Measurements from ENCODE around the gene MED7.

Gene MED7

GRCh38 chr5:157162919-157163510, 20.4 kb upstream of the MED7 start:
- no peak for DNase-seq (ENCODE audit: low spot score)

- no peak for DNase-seq (ENCODE audit: low spot score)
These were observed 19.3 kb upstream of the MED7 start for GRCh38 chr5:157161996-157162395.

GRCh38 chr5:157160001-157160400, 17.3 kb upstream of the MED7 start:
- DNase-seq (ENCODE audit: low spot score) = no peak

- DNase-seq (ENCODE audit: low spot score) = no peak
These were observed 16.6 kb upstream of the MED7 start for GRCh38 chr5:157159209-157159751.

- no peak for DNase-seq (ENCODE audit: low spot score)
These were observed 14.7 kb upstream of the MED7 start for GRCh38 chr5:157157293-157157891.

- no peak for DNase-seq (ENCODE audit: low spot score)
These were observed 12.6 kb upstream of the MED7 start for GRCh38 chr5:157155297-157155696.

GRCh38 chr5:157150995-157151394, 8.3 kb upstream of the MED7 start:
- DNase-seq (ENCODE audit: low spot score) = no peak

GRCh38 chr5:157148734-157149615, 6.3 kb upstream of the MED7 start:
- peak; percentile 62 for DNase-seq (ENCODE audit: low spot score)

GRCh38 chr5:157143127-157143971, 684 bp upstream of the MED7 start:
- peak; percentile 42 for DNase-seq (ENCODE audit: low spot score)

- DNase-seq (ENCODE audit: low spot score) = no peak
These were observed 5.0 kb downstream of the MED7 start for GRCh38 chr5:157137691-157138090.

- no peak for DNase-seq (ENCODE audit: low spot score)
These were observed 10.4 kb downstream of the MED7 start for GRCh38 chr5:157132281-157132612.

GRCh38 chr5:157130925-157131324, 11.7 kb downstream of the MED7 start:
- DNase-seq (ENCODE audit: low spot score) = no peak

- DNase-seq (ENCODE audit: low spot score) = no peak
These were observed 21.0 kb downstream of the MED7 start for GRCh38 chr5:157121709-157122108.

- DNase-seq (ENCODE audit: low spot score) = no peak
These were observed 22.6 kb downstream of the MED7 start for GRCh38 chr5:157120102-157120501.

- DNase-seq (ENCODE audit: low spot score) = no peak
These were observed 26.1 kb downstream of the MED7 start for GRCh38 chr5:157116483-157116954.

GRCh38 chr5:157115502-157115901, 27.2 kb downstream of the MED7 start:
- DNase-seq (ENCODE audit: low spot score) = no peak

- no peak for DNase-seq (ENCODE audit: low spot score)
These were observed 27.7 kb downstream of the MED7 start for GRCh38 chr5:157115012-157115411.

GRCh38 chr5:157113002-157113401, 29.7 kb downstream of the MED7 start:
- no peak for DNase-seq (ENCODE audit: low spot score)

GRCh38 chr5:157109744-157110143, 32.9 kb downstream of the MED7 start:
- no peak for DNase-seq (ENCODE audit: low spot score)

- DNase-seq (ENCODE audit: low spot score) = no peak
These were observed 33.7 kb downstream of the MED7 start, which contains the start of gene HAVCR2 for GRCh38 chr5:157108976-157109375. Gene HAVCR2, minus strand, starts transcription at chr5:157109044. Its CDS starts 61 bp downstream, at chr5:157108983.

GRCh38 chr5:157107508-157107907, 35.2 kb downstream of the MED7 start:
- peak; percentile 72 for DNase-seq (ENCODE audit: low spot score)

All from SW480 (cell line).